ENCODE data around the gene PRKACG.

PRKACG gene

GRCh38 chr9:68983522-68984424 is 30.1 kb downstream of the PRKACG start:
- DNase-seq (ENCODE audit: low read depth in 2 of 3, low spot score in 2 of 3) = no peak

GRCh38 chr9:68983008-68983411 is 30.9 kb downstream of the PRKACG start:
- DNase-seq (ENCODE audit: low read depth in 2 of 3, low spot score in 2 of 3) = no peak

GRCh38 chr9:68981789-68982188 is 32.1 kb downstream of the PRKACG start:
- no peak for DNase-seq (ENCODE audit: low read depth in 2 of 3, low spot score in 2 of 3)

DNA sequence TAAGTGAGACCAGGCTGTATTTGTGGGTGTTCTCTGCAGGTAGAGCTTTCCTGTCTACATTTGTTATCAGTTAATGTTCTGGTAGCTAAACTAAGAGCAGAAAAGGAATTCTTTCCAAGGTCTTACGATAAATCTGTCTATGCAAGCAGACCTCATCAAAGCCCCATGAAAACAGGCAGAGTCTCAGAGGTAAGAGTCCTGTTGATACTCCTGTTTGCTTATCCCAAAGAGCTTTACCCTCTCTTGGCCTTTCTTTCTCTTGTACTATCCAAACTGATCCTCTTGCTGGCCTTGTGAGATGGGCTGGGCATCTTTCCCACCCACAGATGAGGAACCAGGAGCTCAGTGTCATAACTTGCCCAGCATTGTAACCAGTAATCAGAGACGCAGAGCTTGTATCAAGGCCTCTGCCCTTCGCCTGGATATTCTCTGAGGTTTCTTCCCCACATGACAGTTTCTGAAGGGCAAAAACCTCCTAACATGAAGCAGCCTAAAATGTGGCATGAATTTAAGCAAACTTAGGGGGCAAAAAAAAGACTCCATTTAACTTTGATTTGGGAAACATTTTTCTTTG is 33.5 kb downstream of the PRKACG start:
- DNase-seq (ENCODE audit: low read depth in 2 of 3, low spot score in 2 of 3) = no peak

- no peak for DNase-seq (ENCODE audit: low read depth in 2 of 3, low spot score in 2 of 3)
Observed at GRCh38 chr9:68979538-68980314, 34.2 kb downstream of the PRKACG start.

DNA sequence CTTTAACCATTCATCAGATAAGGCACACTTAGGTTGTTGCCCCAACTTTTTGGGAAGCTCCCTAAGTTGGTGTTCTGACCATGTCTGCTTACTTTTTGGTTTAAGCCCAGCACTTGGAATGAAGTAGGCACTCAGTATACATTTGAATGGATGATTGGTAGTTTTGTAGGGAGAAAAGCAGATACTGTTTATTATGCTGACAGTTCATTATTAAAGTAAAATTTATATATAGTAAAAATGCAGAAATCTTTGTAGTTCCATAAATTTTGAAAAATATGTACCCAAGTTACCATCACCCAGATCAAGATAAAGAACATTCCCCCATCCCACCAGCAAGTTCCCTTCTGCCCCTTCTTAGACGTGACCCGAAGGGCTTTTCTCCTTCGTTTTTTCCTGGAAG is 35.4 kb downstream of the PRKACG start:
- DNase-seq (ENCODE audit: low read depth in 2 of 3, low spot score in 2 of 3) = no peak

DNA sequence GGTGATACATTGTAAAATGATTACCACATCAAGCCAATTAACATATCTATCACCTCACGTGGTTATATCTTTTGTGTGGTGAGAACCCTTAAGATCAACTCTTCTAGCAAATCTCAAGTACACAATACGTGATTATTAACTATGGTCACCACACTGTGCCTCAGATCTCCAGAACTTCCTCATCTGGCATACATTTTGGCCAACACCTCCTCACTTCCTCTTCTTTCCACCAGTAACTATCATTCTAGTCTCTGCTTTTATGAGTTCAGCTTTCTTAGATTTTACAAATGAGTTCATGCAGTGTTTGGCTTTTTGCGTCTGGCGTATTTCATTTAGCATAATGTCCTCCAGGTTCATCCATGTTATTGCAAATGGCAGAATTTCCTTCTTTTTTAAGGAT is 35.8 kb downstream of the PRKACG start:
- no peak for DNase-seq (ENCODE audit: low read depth in 2 of 3, low spot score in 2 of 3)

DNA sequence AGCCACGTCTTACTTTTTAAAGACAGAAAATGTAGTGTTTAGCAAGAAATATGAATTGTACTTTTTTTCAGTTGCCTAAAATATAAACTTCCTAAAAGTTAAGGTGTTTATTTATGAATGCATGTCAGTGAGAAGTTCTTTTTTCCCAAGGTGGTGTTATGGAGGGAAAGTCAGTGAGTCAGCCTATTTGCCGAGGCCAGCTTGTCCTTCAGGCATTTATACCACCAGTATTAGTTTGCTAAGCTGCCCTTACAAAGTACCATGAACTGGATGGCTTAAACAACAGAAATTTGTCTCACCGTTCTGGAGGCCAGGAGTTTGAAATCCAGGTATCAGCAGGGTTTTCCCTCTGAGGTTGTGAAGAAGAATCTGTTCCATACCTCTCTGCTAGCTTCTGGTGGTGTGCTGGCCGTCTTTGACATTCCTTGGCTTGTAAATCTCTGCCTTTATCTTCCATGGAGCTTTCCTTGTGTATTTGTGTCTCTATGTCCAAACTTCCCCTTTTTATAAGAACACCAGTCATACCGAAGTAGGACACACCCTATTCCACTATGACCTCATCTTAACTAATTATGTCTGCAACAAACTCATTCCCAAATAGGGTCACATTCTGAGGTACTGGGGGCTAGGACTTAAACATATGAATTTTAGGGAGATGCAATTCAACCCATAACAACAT is 38.4 kb downstream of the PRKACG start:
- DNase-seq (ENCODE audit: low read depth in 2 of 3, low spot score in 2 of 3) = no peak

GRCh38 chr9:68974901-68975300 is 39.0 kb downstream of the PRKACG start:
- DNase-seq (ENCODE audit: low read depth in 2 of 3, low spot score in 2 of 3) = no peak

DNA sequence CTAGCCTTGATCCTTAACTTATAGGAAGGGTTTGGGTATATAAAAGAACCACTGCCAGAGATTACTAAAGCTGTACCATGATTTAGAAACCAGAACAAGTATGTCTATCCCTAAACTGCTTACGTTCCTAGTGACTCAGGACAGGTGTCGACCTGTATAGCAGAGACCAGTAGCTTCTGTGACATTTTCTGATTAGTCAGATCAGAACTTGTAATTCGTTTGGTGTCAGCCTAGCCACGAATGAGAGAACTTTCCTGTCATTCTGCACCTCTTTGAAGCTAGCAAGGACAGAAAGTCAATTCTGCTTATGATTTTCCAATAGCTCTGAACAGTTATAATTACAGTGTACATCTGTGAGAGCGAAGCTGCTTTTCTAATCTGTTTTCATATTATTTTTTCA is 39.5 kb downstream of the PRKACG start:
- DNase-seq (ENCODE audit: low read depth in 2 of 3, low spot score in 2 of 3) = no peak

DNA sequence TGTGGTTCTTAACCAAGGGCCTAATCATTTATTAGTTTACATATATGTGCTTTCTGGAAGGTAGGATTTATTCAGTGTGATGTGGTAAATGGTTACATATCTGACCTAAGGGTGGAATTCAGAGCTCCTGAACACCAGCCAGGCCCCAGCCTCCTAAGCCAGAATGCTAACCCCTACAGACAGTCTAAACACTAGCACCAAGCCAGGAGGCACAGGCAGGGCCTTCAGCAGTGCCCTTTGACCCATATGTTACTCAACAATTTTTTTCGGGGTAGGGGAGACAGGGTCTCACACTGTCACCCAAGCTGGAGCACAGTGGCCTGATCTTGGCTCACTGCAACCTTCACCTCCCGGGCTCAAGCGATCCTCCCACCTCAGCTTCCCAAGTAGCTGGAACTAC is 40.3 kb downstream of the PRKACG start:
- no peak for DNase-seq (ENCODE audit: low read depth in 2 of 3, low spot score in 2 of 3)

DNA sequence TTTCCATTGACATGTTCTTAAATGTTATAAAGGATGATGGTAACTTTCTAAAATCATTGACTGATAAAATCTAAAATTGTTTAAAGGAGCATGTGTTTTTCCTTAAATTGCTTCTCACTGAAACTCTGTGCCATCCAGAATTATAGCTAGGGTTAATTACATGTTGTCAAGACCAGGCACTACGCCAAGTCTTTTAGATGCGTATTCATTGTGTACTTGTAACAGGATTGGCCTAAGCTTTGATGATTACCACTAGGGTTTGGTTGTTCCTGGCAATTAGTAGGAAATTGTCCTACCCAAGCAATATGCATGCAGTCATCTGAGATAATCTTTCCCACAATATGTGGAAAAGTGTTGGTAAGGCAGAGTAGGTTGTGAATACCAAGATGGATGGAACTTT is 43.8 kb downstream of the PRKACG start:
- DNase-seq (ENCODE audit: low read depth in 2 of 3, low spot score in 2 of 3) = no peak

DNA sequence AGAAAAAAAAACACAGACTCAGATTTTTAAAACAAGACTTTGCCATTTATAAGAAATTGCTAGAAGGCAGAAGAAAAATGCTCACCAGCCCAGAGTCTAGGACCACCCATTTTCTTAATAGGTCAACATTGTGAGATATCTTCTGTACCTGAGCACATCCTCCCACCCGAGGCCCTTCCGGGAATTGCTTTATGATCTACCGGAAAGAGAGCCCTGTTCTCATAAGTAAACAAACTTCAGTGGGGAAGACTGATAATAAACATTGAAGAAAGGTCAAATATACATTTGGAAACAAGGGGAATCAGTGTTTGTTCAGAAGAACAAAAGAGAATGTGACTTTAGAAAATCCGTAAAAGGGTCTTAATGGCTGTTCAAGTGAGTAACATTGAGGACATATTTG is 44.4 kb downstream of the PRKACG start:
- DNase-seq (ENCODE audit: low read depth in 2 of 3, low spot score in 2 of 3) = no peak

DNA sequence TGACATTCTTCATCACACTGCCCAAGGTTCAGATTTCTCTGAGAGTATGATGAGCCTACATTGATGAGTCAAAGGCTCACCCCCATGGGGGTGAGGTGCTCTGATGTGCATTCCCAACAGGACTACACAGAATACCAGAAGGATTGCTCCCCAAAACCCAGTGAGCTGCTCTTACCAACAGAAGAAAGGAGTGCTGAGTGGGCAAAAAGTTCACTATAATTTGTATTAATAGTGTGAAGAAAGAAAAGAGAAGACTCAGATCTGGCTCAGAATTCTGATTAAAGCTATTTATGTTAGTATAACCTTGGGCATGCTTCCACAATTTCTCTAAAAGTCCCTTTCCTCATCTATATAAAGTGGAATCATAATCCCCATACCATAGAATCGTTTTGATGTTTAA is 46.1 kb downstream of the PRKACG start:
- DNase-seq (ENCODE audit: low read depth in 2 of 3, low spot score in 2 of 3) = no peak

GRCh38 chr9:68966496-68966944 is 47.4 kb downstream of the PRKACG start:
- DNase-seq (ENCODE audit: low read depth in 2 of 3, low spot score in 2 of 3) = no peak

- DNase-seq (ENCODE audit: low read depth in 2 of 3, low spot score in 2 of 3) = no peak
Observed at GRCh38 chr9:68964765-68965164, 49.1 kb downstream of the PRKACG start.

- DNase-seq (ENCODE audit: low read depth in 2 of 3, low spot score in 2 of 3) = no peak
Observed at GRCh38 chr9:68964102-68964541, 49.8 kb downstream of the PRKACG start.

DNA sequence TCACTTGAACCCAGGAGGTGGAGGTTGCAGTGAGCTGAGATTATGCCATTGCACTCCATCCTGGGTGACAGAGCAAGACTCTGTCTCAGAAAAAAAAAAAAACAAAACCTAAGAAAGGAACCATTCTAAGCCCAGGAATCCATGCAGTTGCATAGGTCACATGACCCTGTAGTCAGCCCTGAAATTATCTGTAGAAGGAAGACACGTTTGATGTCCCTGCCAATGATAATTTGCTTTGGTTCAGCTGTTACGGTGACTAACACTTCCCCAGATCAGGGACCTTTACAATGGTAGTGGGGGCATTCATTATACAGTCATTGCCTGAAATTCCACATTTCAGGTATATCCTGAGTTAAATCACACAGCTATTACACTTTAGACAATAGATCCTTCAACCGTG is 50.5 kb downstream of the PRKACG start:
- no peak for DNase-seq (ENCODE audit: low read depth in 2 of 3, low spot score in 2 of 3)

Data from activated CD8-positive, alpha-beta memory T cell treated with anti-CD3 and anti-CD28 coated beads for 48 hours (primary cell).